GM23338 (cell line): ENCODE data around the gene PITPNC1. TPM values are rescaled to one million over a fixed set of nuclear protein-coding genes. Genes with fewer than 3 reads are reported as not detected.
A peak's percentile ranks its signal among the peaks of the same experiment; 100 is the strongest.

ENCODE experiments used
- ATAC-seq: fragments of 200-7000 bp; cut with Tn5 transposase; 3 replicates; pipeline ENCODE4 v1.9.1; 2020
- DNase-seq: peaks from one replicate; pipeline ENCODE4 v3.0.0-alpha.2; 2015; ENCODE audit warnings: low spot score
- H2AFZ ChIP-seq: fragments of 200-600 bp; sonication (generic); 2 replicates; pipeline ENCODE4 v1.8.0; 2016; ENCODE audit warnings: antibody characterized with exemption, mild to moderate bottlenecking, moderate library complexity
- H3F3A ChIP-seq: fragments of 200-600 bp; sonication (generic); replicated peaks from 2 replicates; pipeline ENCODE4 v1.8.0; 2017; ENCODE audit warnings: antibody characterized with exemption, mixed run types, low read depth
- H3K27ac ChIP-seq: fragments of 200-600 bp; sonication (generic); 2 replicates; pipeline ENCODE4 v1.6.1; 2016; ENCODE audit warnings: low read depth
- H3K27me3 ChIP-seq: fragments of 200-600 bp; sonication (generic); 2 replicates; pipeline ENCODE4 v1.8.0; 2016; ENCODE audit warnings: mild to moderate bottlenecking, mixed run types, moderate library complexity; ENCODE audit not compliant: insufficient read depth
- H3K36me3 ChIP-seq: fragments of 200-600 bp; sonication (generic); 2 replicates; pipeline ENCODE4 v1.8.0; 2016; ENCODE audit warnings: mild to moderate bottlenecking; ENCODE audit not compliant: insufficient read depth
- H3K4me1 ChIP-seq: fragments of 200-600 bp; sonication (generic); 2 replicates; pipeline ENCODE4 v1.8.0; 2016; ENCODE audit warnings: mild to moderate bottlenecking, moderate library complexity; ENCODE audit not compliant: insufficient read depth
- H3K4me2 ChIP-seq: fragments of 200-600 bp; sonication (generic); 2 replicates; pipeline ENCODE4 v1.7.1; 2017; ENCODE audit warnings: mixed run types
- H3K4me3 ChIP-seq: fragments of 200-600 bp; sonication (generic); 2 replicates; pipeline ENCODE4 v1.6.1; 2016; ENCODE audit warnings: mixed run types
- H3K79me2 ChIP-seq: fragments of 200-600 bp; sonication (generic); replicated peaks from 2 replicates; pipeline ENCODE4 v1.8.0; 2017; ENCODE audit warnings: mild to moderate bottlenecking; ENCODE audit not compliant: insufficient read depth
- H3K9me2 ChIP-seq: fragments of 200-600 bp; sonication (generic); 2 replicates; pipeline ENCODE4 v1.8.0; 2017; ENCODE audit not compliant: insufficient read depth
- H4K20me1 ChIP-seq: fragments of 200-600 bp; sonication (generic); replicated peaks from 2 replicates; pipeline ENCODE4 v1.8.0; 2017; ENCODE audit warnings: mild to moderate bottlenecking; ENCODE audit not compliant: insufficient read depth
- H3K27ac Mint-ChIP-seq: 2 replicates; pipeline ENCODE4 v1.8.0; 2020; ENCODE audit warnings: inconsistent platforms, mild to moderate bottlenecking, moderate library complexity, mixed read lengths
- H3K27me3 Mint-ChIP-seq: 3 replicates; pipeline ENCODE4 v1.8.0; 2022; ENCODE audit warnings: low read depth, mild to moderate bottlenecking, moderate library complexity, mixed read lengths, inconsistent platforms; ENCODE audit not compliant: insufficient read depth, poor library complexity
- H3K36me3 Mint-ChIP-seq: 3 replicates; pipeline ENCODE4 v1.8.0; 2021; ENCODE audit warnings: low read depth, mild to moderate bottlenecking, inconsistent platforms, moderate library complexity, mixed read lengths
- H3K4me1 Mint-ChIP-seq: 3 replicates; pipeline ENCODE4 v1.8.0; 2020; ENCODE audit warnings: mild to moderate bottlenecking, inconsistent platforms, mixed read lengths
- H3K4me3 Mint-ChIP-seq: 3 replicates; pipeline ENCODE4 v1.8.0; 2021; ENCODE audit warnings: moderate library complexity, mild to moderate bottlenecking, inconsistent platforms, mixed read lengths
- H3K9me3 Mint-ChIP-seq: 3 replicates; pipeline ENCODE4 v1.8.0; 2020; ENCODE audit warnings: moderate library complexity, mild to moderate bottlenecking, inconsistent platforms, mixed read lengths
- CREB1 ChIP-seq: fragments of 250-450 bp; sonication (Bioruptor Pico); IDR thresholded peaks from 2 replicates; pipeline ENCODE4 v1.5.0; 2020; ENCODE audit warnings: low read depth, mild to moderate bottlenecking, moderate library complexity
- EZH2phosphoT487 ChIP-seq: fragments of 200-600 bp; sonication (generic); IDR thresholded peaks from one replicate; pipeline ENCODE4 v1.8.1; 2018; ENCODE audit warnings: antibody characterized with exemption; ENCODE audit not compliant: unreplicated experiment
- JUNB ChIP-seq: IDR thresholded peaks from one replicate; pipeline ENCODE4 v1.6.1; 2016; ENCODE audit warnings: antibody characterized with exemption; ENCODE audit not compliant: unreplicated experiment
- NANOG ChIP-seq: IDR thresholded peaks from 2 replicates; pipeline ENCODE4 v1.6.1; 2016; ENCODE audit warnings: antibody characterized with exemption, borderline replicate concordance
- ZNF331 ChIP-seq: fragments of 250-450 bp; sonication (Bioruptor Pico); IDR thresholded peaks from 2 replicates; pipeline ENCODE4 v1.5.0; 2020; ENCODE audit warnings: low read depth, mild to moderate bottlenecking, moderate library complexity
- polyA plus RNA-seq: library from polyadenylated mRNA; unstranded; fragments of >200 nt; fragmentation: Nextera tagmentation; extraction: Ambion mirVana; gene quantifications from 2 replicates; pipeline ENCODE4 v1.2.1, GENCODE V29; 2016
- total RNA-seq: library from RNA; depleted of rRNA; stranded (reverse); fragments of >200 nt; shearing (Covaris generic); gene quantifications from 2 replicates; pipeline ENCODE4 v1.2.3, GENCODE V29; 2014
- TF ChIP-seq, protein P1 (sequence below): IDR thresholded peaks from 2 replicates; pipeline ENCODE4 v1.6.1; 2016; ENCODE audit warnings: antibody characterized with exemption
- TF ChIP-seq, protein P2 (sequence below): fragments of 250-450 bp; sonication (Bioruptor Pico); IDR thresholded peaks from 2 replicates; pipeline ENCODE4 v1.5.0; 2020; ENCODE audit warnings: mild to moderate bottlenecking, moderate library complexity
- TF ChIP-seq, protein P3 (sequence below): IDR thresholded peaks from one replicate; pipeline ENCODE4 v1.6.1; 2018; ENCODE audit warnings: antibody characterized with exemption; ENCODE audit not compliant: unreplicated experiment

The PITPNC1 gene
- total and polyA plus RNA-seq, 2 experiments from 2014 or later = 23.0 to 32.6 TPM

DNA sequence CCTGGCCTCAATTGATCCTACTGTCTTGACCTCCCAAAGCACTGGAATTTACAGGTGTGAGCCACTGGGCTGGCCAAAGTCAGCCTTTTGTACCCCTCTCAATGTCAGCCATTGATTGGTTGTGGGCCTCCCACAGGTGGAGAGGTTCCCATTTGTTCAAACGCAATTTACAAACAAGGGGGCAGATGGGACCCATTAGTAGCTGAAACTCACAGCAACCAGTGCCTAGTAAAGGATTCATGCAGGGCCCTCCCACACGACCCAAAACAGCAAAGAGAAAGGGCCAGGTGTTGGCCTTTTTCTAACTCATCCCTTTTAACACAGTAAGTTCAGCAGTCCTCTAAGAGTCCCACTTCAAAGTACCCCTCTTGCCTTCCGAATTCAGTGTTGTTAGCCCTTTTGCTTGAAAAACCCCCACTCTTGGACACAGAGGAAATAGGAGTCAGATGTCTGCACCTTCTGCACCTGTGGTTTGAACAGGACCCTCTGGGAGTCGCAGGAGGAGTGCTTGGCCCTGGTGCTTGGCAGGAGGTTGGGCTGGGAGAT, 89.2 kb downstream of the PITPNC1 start:
- no peak overlapping the region; the same call in 2 of the 3 replicates for H3K4me3 Mint-ChIP-seq
- no peaks in the 10 kb centered on the region for H3K9me2 ChIP-seq
- H3K36me3 Mint-ChIP-seq = peaks cover 8% of the 10 kb centered on the region; the same call in 2 of the 3 replicates
- H2AFZ ChIP-seq = no peak overlapping the region
- DNase-seq (no peak), ATAC-seq (peak; percentile 58)
- 0 out of 2 replicates have a peak overlapping the region, but pooled peaks have one; percentile 5 for H3K4me3 ChIP-seq
- peaks cover 6% of the 10 kb centered on the region for H3K9me3 Mint-ChIP-seq
- H3K79me2 ChIP-seq = peaks cover 88% of the 10 kb centered on the region
- H4K20me1 ChIP-seq = no peaks in the 10 kb centered on the region; the same call in 1 of the 2 replicates
- peak overlapping the region; percentile 65 for H3K27ac Mint-ChIP-seq
- TF ChIP-seq, protein P1, sequence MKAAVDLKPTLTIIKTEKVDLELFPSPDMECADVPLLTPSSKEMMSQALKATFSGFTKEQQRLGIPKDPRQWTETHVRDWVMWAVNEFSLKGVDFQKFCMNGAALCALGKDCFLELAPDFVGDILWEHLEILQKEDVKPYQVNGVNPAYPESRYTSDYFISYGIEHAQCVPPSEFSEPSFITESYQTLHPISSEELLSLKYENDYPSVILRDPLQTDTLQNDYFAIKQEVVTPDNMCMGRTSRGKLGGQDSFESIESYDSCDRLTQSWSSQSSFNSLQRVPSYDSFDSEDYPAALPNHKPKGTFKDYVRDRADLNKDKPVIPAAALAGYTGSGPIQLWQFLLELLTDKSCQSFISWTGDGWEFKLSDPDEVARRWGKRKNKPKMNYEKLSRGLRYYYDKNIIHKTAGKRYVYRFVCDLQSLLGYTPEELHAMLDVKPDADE = no peak
- TF ChIP-seq NANOG (no peak), ZNF331 (CRISPR knock-in tag) (no peak), EZH2phosphoT487 (no peak), CREB1 (no peak), JUNB (no peak)
- TF ChIP-seq, protein P2, sequence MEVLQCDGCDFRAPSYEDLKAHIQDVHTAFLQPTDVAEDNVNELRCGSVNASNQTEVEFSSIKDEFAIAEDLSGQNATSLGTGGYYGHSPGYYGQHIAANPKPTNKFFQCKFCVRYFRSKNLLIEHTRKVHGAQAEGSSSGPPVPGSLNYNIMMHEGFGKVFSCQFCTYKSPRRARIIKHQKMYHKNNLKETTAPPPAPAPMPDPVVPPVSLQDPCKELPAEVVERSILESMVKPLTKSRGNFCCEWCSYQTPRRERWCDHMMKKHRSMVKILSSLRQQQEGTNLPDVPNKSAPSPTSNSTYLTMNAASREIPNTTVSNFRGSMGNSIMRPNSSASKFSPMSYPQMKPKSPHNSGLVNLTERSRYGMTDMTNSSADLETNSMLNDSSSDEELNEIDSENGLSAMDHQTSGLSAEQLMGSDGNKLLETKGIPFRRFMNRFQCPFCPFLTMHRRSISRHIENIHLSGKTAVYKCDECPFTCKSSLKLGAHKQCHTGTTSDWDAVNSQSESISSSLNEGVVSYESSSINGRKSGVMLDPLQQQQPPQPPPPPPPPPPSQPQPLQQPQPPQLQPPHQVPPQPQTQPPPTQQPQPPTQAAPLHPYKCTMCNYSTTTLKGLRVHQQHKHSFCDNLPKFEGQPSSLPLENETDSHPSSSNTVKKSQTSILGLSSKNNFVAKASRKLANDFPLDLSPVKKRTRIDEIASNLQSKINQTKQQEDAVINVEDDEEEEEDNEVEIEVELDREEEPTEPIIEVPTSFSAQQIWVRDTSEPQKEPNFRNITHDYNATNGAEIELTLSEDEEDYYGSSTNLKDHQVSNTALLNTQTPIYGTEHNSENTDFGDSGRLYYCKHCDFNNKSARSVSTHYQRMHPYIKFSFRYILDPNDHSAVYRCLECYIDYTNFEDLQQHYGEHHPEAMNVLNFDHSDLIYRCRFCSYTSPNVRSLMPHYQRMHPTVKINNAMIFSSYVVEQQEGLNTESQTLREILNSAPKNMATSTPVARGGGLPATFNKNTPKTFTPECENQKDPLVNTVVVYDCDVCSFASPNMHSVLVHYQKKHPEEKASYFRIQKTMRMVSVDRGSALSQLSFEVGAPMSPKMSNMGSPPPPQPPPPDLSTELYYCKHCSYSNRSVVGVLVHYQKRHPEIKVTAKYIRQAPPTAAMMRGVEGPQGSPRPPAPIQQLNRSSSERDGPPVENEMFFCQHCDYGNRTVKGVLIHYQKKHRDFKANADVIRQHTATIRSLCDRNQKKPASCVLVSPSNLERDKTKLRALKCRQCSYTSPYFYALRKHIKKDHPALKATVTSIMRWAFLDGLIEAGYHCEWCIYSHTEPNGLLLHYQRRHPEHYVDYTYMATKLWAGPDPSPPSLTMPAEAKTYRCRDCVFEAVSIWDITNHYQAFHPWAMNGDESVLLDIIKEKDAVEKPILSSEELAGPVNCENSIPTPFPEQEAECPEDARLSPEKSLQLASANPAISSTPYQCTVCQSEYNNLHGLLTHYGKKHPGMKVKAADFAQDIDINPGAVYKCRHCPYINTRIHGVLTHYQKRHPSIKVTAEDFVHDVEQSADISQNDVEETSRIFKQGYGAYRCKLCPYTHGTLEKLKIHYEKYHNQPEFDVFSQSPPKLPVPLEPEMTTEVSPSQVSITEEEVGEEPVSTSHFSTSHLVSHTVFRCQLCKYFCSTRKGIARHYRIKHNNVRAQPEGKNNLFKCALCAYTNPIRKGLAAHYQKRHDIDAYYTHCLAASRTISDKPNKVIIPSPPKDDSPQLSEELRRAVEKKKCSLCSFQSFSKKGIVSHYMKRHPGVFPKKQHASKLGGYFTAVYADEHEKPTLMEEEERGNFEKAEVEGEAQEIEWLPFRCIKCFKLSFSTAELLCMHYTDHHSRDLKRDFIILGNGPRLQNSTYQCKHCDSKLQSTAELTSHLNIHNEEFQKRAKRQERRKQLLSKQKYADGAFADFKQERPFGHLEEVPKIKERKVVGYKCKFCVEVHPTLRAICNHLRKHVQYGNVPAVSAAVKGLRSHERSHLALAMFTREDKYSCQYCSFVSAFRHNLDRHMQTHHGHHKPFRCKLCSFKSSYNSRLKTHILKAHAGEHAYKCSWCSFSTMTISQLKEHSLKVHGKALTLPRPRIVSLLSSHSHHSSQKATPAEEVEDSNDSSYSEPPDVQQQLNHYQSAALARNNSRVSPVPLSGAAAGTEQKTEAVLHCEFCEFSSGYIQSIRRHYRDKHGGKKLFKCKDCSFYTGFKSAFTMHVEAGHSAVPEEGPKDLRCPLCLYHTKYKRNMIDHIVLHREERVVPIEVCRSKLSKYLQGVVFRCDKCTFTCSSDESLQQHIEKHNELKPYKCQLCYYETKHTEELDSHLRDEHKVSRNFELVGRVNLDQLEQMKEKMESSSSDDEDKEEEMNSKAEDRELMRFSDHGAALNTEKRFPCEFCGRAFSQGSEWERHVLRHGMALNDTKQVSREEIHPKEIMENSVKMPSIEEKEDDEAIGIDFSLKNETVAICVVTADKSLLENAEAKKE (CRISPR knock-in tag) = no peak
- TF ChIP-seq, protein P3, sequence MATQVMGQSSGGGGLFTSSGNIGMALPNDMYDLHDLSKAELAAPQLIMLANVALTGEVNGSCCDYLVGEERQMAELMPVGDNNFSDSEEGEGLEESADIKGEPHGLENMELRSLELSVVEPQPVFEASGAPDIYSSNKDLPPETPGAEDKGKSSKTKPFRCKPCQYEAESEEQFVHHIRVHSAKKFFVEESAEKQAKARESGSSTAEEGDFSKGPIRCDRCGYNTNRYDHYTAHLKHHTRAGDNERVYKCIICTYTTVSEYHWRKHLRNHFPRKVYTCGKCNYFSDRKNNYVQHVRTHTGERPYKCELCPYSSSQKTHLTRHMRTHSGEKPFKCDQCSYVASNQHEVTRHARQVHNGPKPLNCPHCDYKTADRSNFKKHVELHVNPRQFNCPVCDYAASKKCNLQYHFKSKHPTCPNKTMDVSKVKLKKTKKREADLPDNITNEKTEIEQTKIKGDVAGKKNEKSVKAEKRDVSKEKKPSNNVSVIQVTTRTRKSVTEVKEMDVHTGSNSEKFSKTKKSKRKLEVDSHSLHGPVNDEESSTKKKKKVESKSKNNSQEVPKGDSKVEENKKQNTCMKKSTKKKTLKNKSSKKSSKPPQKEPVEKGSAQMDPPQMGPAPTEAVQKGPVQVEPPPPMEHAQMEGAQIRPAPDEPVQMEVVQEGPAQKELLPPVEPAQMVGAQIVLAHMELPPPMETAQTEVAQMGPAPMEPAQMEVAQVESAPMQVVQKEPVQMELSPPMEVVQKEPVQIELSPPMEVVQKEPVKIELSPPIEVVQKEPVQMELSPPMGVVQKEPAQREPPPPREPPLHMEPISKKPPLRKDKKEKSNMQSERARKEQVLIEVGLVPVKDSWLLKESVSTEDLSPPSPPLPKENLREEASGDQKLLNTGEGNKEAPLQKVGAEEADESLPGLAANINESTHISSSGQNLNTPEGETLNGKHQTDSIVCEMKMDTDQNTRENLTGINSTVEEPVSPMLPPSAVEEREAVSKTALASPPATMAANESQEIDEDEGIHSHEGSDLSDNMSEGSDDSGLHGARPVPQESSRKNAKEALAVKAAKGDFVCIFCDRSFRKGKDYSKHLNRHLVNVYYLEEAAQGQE = no peak
- H3K4me2 ChIP-seq = peak overlapping the region; percentile 56
- no peaks in the 10 kb centered on the region for H3K27me3 ChIP-seq
- H3K4me1 Mint-ChIP-seq = peaks cover 38% of the 10 kb centered on the region
- H3K4me1 ChIP-seq = peaks cover 28% of the 10 kb centered on the region
- H3K27ac ChIP-seq = peak overlapping the region; percentile 42; the same call in 1 of the 2 replicates
- H3K27me3 Mint-ChIP-seq = peaks cover 5% of the 10 kb centered on the region
- peaks cover 5% of the 10 kb centered on the region for H3F3A ChIP-seq
- H3K36me3 ChIP-seq = no peaks in the 10 kb centered on the region
